Activated CD4-positive, CD25-positive, alpha-beta regulatory T cell (primary cell): ENCODE measurements around the gene RASSF3.

Source experiments
- DNase-seq, 4 experiments: peaks; one replicate each; lab custom pipeline; 2025; lab: John Stamatoyannopoulos, UW

Gene RASSF3

DNA sequence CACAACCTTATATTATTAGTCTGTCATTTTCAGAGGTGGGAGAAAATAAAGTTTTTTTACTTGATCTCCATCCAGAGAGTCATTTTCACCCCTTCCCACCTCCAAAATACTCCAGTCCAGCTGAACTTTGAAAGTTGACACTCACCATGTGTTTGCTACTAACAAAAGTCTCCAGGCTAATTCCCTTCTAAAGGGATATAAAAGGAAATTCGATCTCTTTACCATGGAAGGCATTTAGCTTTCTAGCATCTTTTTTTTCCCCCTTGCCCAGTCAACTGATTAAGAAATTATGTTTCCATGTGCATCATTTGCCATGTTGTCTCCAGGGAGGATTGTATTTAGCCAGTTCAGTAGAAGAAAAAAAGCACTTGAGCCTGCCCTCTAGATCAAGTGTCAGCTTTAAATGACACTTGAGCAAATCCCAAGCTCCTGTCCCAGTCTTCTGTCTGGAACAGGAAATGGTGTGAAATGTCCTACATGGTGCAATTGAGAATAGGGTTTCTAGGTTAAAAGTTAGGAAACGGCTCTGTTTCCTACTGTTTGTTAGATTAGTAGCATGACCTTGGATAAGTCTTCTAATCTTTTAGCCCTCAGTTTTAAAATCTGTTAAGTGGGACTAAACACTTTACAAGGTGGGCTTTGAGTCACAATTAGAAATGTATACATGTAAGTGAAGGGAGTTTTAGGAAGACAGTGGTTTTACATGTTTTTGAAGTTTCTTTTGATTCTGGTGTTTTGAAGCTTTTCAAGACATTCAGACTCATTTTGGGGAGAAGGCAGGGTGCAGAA, 81.7 kb downstream of the RASSF3 start:
- DNase-seq, result no peak

DNA sequence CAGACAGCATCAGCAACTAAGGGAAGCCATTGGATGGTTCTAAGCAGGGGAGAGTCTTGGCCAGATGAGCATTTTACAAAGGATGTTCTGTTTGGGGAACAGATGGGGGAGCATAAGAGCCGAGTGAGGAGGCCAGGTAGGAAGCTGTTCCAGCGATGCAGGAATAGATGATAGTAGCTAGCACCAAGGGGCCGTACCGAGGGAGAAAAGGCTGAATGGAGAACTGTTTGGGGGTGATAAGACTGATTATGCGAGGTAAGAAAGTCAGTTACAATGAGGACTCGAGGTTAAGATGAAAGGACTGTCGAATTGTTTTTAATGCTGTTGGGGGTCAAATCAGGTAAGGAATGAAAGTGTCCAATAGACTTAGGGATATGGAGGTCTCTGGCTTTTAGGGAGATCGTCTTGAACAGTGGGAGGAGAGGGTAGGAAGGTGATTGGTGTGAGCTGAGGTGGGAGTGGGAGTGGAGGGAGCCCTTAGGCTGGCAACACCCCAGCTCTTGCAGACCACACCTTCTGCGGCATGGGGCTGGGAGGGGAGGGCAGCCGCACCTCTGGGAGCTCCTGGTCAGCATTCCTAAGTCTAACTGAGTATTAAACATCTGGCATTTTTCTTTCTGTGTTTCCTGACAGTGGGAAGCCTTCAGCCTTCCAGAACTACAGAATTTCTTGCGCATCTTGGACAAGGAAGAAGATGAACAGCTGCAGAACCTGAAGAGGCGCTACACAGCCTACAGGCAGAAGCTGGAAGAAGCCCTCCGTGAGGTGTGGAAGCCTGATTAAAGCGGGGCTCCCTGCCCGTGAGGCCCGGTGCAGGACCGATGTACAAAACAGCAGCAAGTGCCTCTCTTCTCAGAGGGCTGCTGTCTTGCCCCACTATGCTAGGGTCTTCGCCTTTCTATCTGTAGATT, 84.1 kb downstream of the RASSF3 start:
- no peak for DNase-seq

DNA sequence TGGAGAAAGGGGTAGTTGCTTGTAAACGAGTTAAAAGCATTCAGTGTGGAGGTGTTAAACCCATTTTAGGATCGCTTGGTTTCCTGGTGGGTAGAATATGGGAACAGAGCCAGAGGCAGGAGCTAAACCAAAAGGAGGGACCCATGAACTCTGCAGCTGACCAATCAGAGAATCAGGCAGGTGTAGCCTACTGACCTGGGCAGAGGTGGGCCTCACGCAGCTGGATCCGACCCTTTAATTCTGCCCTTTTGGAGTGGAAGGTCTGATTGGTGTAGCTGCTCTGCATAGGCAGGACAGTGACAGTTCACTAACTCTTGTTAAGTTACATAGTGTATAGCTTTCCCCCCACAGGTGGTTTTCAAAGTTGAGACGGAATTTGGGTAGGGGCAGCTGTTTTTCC, 85.3 kb downstream of the RASSF3 start:
- DNase-seq, result no peak

DNA sequence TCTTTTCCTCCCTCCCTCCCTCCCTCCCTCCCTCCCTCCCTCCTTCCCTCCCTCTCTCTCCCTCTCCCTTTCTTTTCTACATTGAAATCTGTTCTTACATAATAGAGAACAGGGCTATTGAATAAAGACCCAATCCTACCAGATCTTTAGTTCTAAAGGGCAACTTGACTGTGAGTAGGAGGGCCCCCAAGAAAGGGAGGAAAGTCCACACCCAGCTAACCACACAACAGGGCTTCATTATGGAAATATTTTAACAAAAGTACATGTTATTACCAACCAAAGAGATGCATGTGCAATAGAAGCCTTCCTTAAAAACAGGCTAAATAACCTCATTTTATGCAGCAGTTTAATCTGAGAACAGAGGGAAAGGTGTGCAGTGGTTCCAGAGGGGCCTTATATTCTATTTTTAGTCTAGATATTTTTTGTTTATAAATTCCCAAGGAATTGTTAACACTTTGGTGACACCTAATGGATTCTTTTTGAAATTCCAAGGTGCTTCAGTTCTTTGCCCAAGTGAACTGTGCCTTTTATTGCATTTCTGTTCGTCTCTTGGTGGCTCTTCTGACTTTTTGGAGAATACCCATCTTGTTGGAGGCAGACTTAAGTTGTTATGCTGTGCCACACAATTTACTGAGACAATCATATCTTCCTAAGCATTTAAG, 85.9 kb downstream of the RASSF3 start:
- DNase-seq, result no peak

DNA sequence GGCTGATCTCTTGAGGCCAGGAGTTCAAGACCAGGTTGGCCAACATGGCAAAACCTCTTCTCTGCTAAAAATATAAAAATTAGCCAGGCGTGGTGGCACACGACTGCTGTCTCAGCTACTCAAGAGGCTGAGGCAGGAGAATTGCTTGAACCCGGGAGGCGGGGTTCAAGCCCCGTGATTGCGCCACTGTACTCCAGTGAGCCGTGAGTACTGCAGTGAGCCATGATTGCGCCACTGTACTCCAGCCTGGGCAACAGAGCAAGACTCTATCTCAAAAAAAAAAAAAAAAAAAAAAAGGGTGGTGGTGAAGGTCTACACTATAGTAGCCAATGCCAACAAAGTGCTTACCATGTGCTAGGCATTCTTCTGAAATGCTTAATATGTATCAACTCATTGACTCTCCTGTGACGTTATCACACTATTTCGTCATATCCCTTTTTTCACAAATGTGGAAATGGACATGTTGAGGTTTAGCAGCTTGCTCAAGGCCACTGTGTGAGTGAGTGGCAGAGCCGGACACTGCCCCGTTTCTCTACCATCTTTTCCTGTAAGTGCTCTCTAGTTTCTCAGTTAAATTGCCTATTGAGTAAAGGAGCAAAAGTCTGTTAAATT, 89.3 kb downstream of the RASSF3 start:
- DNase-seq, result no peak

DNA sequence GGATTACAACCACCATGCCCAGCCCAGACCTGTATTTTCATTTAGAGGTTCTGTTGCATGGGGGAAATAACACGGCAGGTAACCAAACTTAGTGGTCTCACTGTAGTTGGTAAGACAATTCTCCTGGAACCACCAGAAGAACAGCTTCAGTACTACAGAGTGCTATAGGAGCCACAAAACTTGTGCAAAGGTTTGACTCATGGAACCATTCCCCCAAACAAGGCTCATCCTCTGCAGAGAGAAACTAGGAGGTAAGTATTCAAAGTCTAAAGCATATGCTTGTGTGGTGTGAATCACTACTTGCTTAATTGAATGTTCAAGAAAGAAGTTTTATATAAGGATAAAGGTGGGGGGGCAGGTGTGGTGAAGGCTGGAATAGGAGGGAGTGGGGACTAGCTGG, 90.2 kb downstream of the RASSF3 start:
- no peak for DNase-seq

DNA sequence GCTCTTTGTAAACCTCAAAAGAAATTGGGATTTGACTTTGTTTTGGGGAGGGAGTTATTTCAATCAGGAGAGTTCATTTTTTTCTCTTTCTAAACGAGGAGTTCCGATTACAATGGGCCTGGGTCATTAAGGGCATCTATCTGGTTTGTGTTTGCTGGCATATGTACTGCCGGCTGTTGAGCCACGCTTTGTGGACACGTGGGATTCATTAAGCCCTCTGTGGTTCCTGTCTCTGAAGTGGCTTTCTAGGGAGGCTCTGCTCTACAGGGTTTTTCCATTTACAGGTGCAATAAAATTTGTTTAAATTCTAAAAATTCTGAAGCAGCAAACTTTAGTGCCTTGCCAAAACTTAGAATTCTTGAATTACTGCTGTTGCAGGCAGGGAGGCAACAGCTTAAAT, 91.0 kb downstream of the RASSF3 start:
- DNase-seq, result no peak

DNA sequence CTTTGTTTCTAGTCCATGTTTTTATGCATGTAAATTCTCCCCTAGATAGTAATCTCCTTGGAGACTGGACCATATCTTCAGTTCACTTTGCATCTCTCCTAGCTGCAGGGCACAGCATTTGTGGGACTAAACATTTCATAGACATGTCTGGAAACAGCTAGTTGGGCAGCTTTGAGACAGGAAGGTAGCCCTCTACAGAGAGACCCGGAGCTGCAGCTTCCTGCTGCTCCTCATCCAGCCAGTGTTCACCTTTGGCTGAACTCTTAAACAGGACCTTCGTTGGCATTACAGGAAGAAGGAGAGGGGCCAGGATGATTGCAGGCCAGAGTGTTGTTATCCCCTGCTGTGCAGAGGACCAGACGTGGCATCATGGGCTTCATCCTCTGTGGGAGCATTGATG, 96.0 kb downstream of the RASSF3 start:
- DNase-seq, result no peak

DNA sequence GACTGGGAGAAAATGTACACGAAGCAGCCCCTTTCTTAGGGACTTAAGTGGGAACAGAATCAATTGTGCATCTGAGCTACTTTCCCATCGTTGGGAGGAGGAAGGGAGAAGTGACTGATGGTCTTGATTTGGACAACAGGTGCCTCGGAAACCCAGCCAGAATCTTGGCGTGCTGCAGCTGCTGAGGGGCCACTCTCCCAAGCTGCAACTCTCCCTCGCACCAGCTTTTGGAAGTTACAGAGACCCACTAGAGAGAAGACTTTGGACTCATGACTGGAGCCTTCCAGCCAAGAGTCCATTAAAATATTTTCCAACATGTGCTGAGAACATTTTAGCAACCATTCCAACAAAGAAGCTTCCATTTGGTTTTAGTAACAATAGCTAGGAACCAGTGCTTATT, 96.6 kb downstream of the RASSF3 start:
- no peak for DNase-seq

DNA sequence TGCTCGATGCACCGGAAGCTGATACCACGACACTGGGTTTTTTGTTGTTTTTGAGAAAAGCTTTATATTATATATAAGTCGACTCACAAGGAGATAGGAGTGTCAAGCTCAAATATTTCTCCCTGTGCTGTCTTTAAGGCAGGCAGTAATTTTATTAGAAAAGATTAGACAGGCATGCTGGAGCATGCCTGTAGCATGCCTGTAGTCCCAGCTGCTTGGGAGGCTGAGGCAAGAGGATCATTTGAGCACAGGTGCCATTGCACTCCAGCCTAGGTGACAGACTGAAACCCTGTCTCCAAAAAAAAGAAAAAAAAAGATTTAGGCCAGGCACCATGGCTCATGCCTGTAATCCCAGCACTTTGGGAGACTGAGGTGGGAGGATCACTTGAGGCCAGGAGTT, 97.1 kb downstream of the RASSF3 start:
- no peak for DNase-seq

DNA sequence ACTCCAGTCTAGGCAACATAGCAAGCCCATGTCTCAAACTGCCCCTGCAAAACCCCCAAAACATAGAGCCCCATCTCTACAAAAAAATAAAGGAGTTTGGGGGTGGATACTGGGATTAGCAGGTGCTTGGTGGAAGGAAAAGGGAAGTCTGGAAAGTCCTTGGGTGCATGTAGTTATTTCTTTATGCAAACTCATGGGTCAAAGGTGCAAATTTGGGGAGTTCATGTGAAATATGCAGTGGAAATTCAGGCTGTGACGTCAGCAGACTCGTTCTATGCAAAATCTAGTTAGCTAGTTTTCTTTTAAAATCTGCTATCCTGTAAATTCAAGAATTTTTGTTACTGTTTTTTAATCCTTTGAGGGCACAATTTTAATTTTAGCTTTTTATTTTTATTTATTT, 97.6 kb downstream of the RASSF3 start:
- no peak for DNase-seq

DNA sequence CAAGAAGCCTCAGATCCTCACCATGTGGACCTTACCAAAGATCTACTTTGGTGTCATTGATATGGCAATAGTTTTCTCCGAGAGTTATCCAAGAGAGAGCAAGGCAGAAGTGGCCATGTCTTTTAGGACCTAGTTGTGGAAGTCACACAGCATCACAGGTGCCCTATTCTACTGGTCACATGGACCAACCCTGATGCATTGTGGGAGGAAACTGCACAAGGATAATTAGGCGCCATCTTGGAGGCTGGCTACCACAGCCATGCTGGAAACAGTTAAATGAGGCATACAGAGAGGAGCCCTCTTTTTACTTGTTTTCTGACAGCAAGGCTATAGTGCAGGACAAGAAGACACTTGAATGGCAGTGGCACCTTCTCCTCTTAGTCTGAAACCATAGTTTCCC, 99.1 kb downstream of the RASSF3 start:
- no peak for DNase-seq

DNA sequence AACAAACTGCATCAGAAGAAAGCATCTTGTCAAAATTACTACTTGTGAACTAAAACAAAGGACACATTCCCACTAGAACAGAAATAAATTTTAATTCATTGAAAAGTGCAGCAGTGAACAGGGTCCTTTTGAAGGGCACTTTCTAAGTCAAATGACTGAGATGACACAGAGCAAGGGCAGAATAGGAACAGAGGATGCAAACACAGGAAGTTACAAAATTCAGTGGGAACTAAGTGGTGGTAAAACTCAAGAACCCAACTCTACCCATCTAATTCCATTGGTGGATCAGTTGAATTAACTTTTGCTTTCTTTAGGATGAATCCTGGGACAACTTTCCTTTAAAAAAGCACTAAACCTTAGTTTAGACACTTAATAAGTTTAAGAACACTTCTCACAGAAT, 103.1 kb downstream of the RASSF3 start:
- DNase-seq, result no peak

DNA sequence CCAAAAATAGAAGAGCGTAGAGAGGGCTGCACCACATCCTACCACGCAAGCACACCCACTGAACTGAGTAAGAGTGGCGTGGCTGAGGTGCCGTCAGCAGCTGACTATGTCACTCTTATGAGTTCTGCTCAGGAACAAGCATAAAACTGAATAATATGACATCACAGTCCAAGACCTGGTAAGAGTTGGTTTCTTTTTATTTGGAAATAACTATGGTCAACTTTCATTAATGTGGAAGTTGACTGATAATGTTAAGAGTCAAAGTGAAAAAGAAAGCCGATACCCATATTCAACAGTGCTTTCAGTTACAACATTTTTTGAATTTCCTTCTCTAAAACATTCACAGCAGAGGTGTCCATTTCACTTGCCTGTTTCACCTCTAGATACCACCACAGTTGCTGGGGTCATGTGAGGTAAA, 104.3 kb downstream of the RASSF3 start:
- no peak for DNase-seq

DNA sequence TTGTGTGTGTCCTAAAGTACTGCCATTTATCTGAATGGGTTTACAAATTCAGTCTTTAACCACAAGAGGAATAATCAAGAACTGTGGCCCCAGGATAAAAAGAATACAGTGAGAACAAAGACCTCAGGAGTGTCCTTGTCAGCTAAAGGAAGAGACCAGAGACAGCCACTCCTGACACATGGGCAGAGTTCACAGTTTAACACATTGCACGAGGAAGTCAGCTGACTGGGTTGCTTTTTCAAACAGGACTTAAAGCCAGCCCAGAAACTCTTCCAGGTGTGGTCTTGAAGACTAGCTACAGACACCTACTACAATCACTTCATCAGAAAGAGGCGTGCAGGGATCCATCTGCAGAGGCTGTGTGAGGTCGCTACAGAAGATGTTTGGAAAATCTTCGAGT, 106.1 kb downstream of the RASSF3 start:
- no peak for DNase-seq

DNA sequence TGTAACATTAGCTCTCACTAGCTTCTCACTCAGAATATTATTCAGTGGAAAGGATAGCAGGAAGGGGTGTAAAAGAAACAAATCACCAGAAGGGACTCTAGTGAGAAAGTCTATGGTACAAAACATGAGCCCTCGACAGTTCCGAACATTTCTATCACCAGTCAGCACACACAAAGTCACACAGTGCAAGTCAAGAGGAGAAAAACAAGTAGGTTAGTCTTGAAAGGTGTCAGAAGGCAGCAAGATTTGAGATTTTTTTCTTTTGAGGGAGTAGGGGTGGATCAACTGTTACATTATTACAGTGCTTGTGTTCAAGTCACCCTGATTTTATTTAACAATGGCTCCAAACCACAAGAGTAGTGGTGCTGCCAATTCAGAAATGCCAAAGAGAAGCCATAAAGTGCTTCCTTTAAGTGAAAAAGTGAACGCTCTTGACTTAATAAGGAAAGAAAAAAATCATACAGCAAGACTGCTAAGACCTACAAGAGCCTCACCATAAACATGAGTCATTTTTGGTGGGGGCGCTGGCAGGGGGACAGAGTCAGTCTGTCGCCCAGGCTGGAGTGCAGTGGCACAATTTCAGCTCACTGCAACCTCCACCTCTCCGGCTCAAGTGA, 106.7 kb downstream of the RASSF3 start:
- DNase-seq, result no peak

DNA sequence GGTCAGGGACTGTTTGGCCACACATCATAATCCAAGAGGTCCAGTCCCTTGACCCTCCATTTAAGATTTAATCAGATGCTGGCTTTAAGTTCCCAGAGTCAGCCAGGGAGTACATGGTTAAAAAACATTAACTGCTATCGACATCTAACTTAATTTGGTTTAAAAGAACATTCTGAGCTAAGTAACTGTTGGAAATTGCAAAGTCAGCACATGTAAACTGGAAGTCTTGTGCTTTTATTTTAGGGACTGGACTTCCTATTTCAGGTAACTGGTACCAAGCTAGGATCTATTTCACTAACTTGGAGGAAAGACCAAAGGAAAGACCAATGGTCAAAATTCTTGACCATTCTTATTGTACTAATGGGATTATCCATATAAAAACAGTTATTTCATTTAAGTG, 108.4 kb downstream of the RASSF3 start:
- no peak for DNase-seq

DNA sequence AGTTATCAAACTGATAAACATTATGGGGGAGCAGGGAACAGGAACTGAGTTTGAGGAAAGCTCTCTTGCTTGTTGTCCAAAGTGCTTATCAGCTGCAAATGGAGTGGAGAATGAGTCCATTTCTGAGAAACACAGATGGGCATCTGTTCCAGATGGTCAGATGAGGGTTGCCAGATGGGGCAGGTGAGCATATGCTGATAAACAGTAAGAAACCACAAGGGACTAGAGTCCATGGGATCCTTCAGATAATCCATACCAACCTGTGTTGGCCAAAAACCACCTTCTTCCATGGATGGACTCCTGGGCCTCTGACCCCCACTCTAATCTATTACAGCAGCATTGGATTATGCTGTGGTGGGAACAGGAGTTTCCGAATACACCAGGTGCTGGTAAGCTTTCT, 110.6 kb downstream of the RASSF3 start:
- DNase-seq, result no peak

DNA sequence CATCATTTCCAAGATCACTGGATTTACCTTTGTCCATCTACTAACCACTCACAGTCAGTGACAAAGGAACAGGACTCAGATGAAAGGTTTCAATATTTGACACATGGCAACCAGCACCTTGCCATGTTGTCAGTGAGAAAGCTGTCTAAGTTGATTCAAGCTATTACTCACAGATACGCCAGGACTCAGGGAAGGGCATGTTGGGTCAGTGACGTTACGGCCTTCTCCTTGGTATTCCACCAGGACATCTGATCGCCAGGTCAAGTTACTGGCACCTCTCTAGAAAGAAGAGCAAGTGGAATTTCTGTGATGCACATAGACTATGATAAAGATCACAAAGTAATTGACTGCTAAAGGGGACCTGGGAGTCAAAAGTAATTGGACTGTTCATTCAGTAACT, 112.5 kb downstream of the RASSF3 start:
- DNase-seq, result no peak

DNA sequence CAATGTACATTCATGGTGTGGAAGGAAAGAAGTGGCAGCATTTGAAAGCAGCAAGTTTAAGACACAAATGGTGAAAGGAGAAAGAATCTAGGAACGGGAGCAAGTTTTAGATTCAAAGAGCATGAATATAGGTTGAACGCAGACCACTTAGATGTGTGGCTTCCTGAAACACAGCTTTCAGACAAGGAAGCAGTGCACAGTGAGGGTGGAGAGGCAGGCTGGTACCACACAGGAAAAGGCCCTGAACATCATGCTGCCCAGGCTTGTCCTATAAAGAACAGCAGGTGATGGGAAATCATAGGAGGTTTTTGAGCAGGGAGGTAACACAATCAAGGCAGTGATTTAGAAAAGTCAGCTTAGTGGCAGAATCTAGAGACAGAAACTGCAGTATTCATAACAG, 113.3 kb downstream of the RASSF3 start:
- no peak for DNase-seq

DNA sequence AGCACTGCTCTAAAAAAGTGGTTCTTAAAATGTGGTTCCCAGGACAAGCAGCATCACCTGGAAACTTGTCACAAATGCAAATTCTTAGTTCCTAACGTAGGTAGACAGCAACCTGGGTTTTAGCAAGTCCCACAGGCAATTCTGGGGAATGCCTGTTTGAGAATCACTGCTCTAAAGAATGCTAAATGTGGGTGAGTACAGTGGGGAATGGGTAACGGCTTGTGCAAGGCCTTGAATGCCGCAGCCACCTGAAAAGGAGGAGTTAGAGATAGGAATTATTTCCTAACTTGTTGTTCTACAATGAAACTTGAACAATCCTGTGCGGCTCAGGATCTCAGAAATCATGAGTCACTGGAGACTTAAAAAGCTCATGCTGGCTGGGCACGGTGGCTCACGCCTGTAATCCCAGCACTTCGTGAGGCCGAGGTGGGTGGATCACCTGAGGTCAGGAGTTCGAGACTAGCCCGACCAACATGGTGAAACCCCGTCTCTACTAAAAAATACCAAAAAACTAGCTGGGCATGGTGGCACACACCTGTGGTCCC, 114.0 kb downstream of the RASSF3 start:
- DNase-seq, result no peak
